Neural cell (in vitro differentiated cells): ENCODE results near the gene SERPINB1. TPM values are rescaled to one million over a fixed set of nuclear protein-coding genes. Genes with fewer than 3 reads are reported as not detected.

ENCODE experiments used
- H2AFZ ChIP-seq: fragments of 200-600, 300-800 bp; sonication (generic), shearing (Covaris generic); 2 replicates; pipeline ENCODE4 v1.6.0; 2014; ENCODE audit warnings: low read depth, mild to moderate bottlenecking, antibody characterized with exemption, low read length, moderate library complexity
- H3F3A ChIP-seq: fragments of 200-600 bp; shearing (Covaris generic); 2 replicates; pipeline ENCODE4 v1.6.1; 2016; ENCODE audit warnings: mild to moderate bottlenecking, moderate library complexity, mixed read lengths, antibody characterized with exemption, low read length; ENCODE audit not compliant: insufficient read depth, poor library complexity, severe bottlenecking
- H3K27ac ChIP-seq: fragments of 200-600, 300-800 bp; sonication (generic), shearing (Covaris generic); 2 replicates; pipeline ENCODE4 v1.5.1; 2014; ENCODE audit warnings: mild to moderate bottlenecking, low read length, moderate library complexity
- H3K27me3 ChIP-seq: fragments of 300-800, 200-600 bp; sonication (generic), shearing (Covaris generic); 2 replicates; pipeline ENCODE4 v1.6.0; 2014; ENCODE audit warnings: mild to moderate bottlenecking, low read depth, low read length, moderate library complexity; ENCODE audit not compliant: insufficient read depth
- H3K36me3 ChIP-seq: fragments of 300-800, 200-600 bp; sonication (generic), shearing (Covaris generic); 2 replicates; pipeline ENCODE4 v1.5.1; 2014; ENCODE audit warnings: mild to moderate bottlenecking, antibody characterized with exemption, low read length, moderate library complexity; ENCODE audit not compliant: insufficient read depth
- H3K4me2 ChIP-seq: fragments of 300-800, 200-600 bp; sonication (generic), shearing (Covaris generic); 2 replicates; pipeline ENCODE4 v1.6.0; 2014; ENCODE audit warnings: mild to moderate bottlenecking, low read length
- H3K4me3 ChIP-seq: fragments of 300-800, 200-600 bp; sonication (generic), shearing (Covaris generic); 2 replicates; pipeline ENCODE4 v1.5.1; 2014; ENCODE audit warnings: mild to moderate bottlenecking, low read length, moderate library complexity
- H3K79me2 ChIP-seq: fragments of 200-600 bp; shearing (Covaris generic); replicated peaks from 2 replicates; pipeline ENCODE4 v1.6.0; 2014; ENCODE audit warnings: mild to moderate bottlenecking, low read length, moderate library complexity; ENCODE audit not compliant: insufficient read depth
- H3K9ac ChIP-seq: fragments of 300-800, 200-600 bp; sonication (generic), shearing (Covaris generic); 2 replicates; pipeline ENCODE4 v1.6.1; 2016; ENCODE audit warnings: mild to moderate bottlenecking, low read length, mixed read lengths
- H3K9me2 ChIP-seq: fragments of 200-600 bp; shearing (Covaris generic); 2 replicates; pipeline ENCODE4 v1.6.1; 2016; ENCODE audit warnings: mild to moderate bottlenecking, low read length, mixed read lengths; ENCODE audit not compliant: insufficient read depth
- H3K9me3 ChIP-seq: fragments of 200-600, 300-800 bp; sonication (generic), shearing (Covaris generic); 2 replicates; pipeline ENCODE4 v1.6.1; 2016; ENCODE audit warnings: mild to moderate bottlenecking, mixed run types, low read length, moderate library complexity, mixed read lengths
- H4K20me1 ChIP-seq: fragments of 200-600 bp; shearing (Covaris generic); 2 replicates; pipeline ENCODE4 v1.6.1; 2016; ENCODE audit warnings: mild to moderate bottlenecking, mixed run types; ENCODE audit not compliant: insufficient read depth
- EP300 ChIP-seq: fragments of 450-650 bp; conservative IDR thresholded peaks from 2 replicates; pipeline ENCODE4 v1.6.1; 2014; ENCODE audit warnings: antibody characterized with exemption, mild to moderate bottlenecking, moderate library complexity; ENCODE audit not compliant: poor library complexity, severe bottlenecking
- EZH2 ChIP-seq: fragments of 200-600, 300-800 bp; shearing (Covaris generic), sonication (generic); IDR thresholded peaks from 2 replicates; pipeline ENCODE4 v1.6.1; 2014; ENCODE audit warnings: antibody characterized with exemption, low read length, borderline replicate concordance, mild to moderate bottlenecking; ENCODE audit not compliant: insufficient read depth, poor library complexity, severe bottlenecking
- MXI1 ChIP-seq: fragments of 450-650 bp; conservative IDR thresholded peaks from 2 replicates; pipeline ENCODE4 v1.6.1; 2014; ENCODE audit warnings: antibody characterized with exemption, mild to moderate bottlenecking; ENCODE audit not compliant: poor library complexity, severe bottlenecking
- POLR2AphosphoS5 ChIP-seq: IDR thresholded peaks from 2 replicates; pipeline ENCODE4 v1.6.1; 2012
- RAD21 ChIP-seq: fragments of 450-650 bp; conservative IDR thresholded peaks from 2 replicates; pipeline ENCODE4 v1.6.1; 2014; ENCODE audit warnings: antibody characterized with exemption, mild to moderate bottlenecking, moderate library complexity
- SMC3 ChIP-seq: fragments of 450-650 bp; conservative IDR thresholded peaks from 2 replicates; pipeline ENCODE4 v1.6.1; 2014; ENCODE audit warnings: antibody characterized with exemption, mild to moderate bottlenecking, moderate library complexity; ENCODE audit not compliant: poor library complexity
- TAF1 ChIP-seq: IDR thresholded peaks from 2 replicates; pipeline ENCODE4 v1.6.1; 2012; ENCODE audit warnings: low read depth
- polyA plus RNA-seq: library from polyadenylated mRNA; depleted of rRNA; stranded (reverse); fragments of >200 nt; gene quantifications from 2 replicates; pipeline ENCODE4 v1.2.3, GENCODE V29; 2014
- TF ChIP-seq, protein P1 (sequence below): IDR thresholded peaks from 2 replicates; pipeline ENCODE4 v1.6.1; 2012; ENCODE audit warnings: borderline replicate concordance
- TF ChIP-seq, protein P2 (sequence below): fragments of 450-650 bp; IDR thresholded peaks from 2 replicates; pipeline ENCODE4 v1.5.1; 2014; ENCODE audit warnings: antibody characterized with exemption, mild to moderate bottlenecking, moderate library complexity; ENCODE audit not compliant: poor library complexity, severe bottlenecking

SERPINB1 gene
- polyA plus RNA-seq, 1 donor from 2014 or later: not detected

DNA sequence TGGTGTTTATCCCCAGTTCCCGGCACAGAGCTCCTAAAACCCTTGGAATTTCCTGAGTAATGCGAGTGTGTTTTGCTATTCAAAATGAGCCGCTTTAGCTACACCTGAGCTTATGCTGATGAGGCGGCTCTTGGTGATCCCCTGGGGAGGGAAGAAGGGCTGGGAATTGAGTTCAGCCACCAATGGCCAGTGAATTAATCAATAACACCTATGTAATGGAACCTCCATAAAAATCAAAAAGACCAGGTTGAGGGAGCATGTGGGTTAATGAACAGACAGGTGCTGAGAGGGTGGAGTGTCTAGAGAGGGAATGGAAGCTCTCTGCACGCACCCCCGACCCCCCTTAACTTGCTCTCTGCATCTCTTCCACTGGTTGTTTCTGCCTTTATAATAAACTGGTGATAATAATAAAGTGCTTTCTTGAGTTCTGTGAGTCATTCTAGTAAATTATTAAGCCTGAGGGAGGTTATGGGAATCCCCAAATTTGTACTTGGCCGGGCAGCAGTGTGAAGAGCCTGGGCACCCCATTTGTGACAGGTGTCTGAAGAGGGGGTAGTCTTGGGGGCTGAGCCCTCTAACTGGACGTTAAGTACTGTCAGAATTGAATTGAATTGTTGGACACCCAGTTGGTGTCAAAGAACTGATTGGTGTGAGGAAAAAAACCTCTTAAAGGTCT lies 24.6 kb upstream of the SERPINB1 start:
- no peak overlapping the region for H2AFZ ChIP-seq
- H3K27ac ChIP-seq: no peak overlapping the region
- no peaks in the 10 kb centered on the region for H3K27me3 ChIP-seq
- H3K4me2 ChIP-seq: no peak overlapping the region
- TF ChIP-seq TAF1 (no peak), EP300 (no peak), SMC3 (no peak), RAD21 (no peak), POLR2AphosphoS5 (no peak), MXI1 (no peak), EZH2 (no peak)
- TF ChIP-seq, protein P1, sequence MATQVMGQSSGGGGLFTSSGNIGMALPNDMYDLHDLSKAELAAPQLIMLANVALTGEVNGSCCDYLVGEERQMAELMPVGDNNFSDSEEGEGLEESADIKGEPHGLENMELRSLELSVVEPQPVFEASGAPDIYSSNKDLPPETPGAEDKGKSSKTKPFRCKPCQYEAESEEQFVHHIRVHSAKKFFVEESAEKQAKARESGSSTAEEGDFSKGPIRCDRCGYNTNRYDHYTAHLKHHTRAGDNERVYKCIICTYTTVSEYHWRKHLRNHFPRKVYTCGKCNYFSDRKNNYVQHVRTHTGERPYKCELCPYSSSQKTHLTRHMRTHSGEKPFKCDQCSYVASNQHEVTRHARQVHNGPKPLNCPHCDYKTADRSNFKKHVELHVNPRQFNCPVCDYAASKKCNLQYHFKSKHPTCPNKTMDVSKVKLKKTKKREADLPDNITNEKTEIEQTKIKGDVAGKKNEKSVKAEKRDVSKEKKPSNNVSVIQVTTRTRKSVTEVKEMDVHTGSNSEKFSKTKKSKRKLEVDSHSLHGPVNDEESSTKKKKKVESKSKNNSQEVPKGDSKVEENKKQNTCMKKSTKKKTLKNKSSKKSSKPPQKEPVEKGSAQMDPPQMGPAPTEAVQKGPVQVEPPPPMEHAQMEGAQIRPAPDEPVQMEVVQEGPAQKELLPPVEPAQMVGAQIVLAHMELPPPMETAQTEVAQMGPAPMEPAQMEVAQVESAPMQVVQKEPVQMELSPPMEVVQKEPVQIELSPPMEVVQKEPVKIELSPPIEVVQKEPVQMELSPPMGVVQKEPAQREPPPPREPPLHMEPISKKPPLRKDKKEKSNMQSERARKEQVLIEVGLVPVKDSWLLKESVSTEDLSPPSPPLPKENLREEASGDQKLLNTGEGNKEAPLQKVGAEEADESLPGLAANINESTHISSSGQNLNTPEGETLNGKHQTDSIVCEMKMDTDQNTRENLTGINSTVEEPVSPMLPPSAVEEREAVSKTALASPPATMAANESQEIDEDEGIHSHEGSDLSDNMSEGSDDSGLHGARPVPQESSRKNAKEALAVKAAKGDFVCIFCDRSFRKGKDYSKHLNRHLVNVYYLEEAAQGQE: no peak
- TF ChIP-seq, protein P2, sequence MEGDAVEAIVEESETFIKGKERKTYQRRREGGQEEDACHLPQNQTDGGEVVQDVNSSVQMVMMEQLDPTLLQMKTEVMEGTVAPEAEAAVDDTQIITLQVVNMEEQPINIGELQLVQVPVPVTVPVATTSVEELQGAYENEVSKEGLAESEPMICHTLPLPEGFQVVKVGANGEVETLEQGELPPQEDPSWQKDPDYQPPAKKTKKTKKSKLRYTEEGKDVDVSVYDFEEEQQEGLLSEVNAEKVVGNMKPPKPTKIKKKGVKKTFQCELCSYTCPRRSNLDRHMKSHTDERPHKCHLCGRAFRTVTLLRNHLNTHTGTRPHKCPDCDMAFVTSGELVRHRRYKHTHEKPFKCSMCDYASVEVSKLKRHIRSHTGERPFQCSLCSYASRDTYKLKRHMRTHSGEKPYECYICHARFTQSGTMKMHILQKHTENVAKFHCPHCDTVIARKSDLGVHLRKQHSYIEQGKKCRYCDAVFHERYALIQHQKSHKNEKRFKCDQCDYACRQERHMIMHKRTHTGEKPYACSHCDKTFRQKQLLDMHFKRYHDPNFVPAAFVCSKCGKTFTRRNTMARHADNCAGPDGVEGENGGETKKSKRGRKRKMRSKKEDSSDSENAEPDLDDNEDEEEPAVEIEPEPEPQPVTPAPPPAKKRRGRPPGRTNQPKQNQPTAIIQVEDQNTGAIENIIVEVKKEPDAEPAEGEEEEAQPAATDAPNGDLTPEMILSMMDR: no peak
- H4K20me1 ChIP-seq: no peaks in the 10 kb centered on the region
- H3F3A ChIP-seq: no peaks in the 10 kb centered on the region
- no peak overlapping the region for H3K9ac ChIP-seq
- H3K36me3 ChIP-seq: no peaks in the 10 kb centered on the region
- H3K4me3 ChIP-seq: no peak overlapping the region
- H3K79me2 ChIP-seq: no peaks in the 10 kb centered on the region
- no peaks in the 10 kb centered on the region for H3K9me3 ChIP-seq
- H3K9me2 ChIP-seq: no peaks in the 10 kb centered on the region

DNA sequence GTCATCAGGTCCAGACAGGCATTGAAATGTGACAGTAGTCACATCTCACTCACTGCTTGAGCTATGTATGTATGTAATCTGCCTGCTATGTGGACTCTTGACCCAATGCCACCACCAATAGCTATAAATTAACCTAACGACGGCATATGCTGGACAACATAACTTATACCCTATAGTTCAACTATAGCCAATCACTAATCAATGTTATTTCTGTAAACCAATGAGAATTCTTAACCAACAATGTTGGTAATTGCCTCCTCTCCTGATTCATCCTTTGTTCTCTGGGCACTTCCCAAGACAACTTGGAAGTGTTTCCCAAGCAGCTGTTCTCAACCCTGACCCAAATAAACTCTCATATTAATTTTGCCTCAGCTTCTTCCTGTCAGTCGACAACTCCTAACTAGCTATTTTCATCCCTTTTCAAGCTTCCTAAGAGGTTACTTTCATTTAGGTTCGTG lies 24.1 kb upstream of the SERPINB1 start:
- no peak overlapping the region for H3K27ac ChIP-seq
- no peak overlapping the region for H3K4me3 ChIP-seq
- no peaks in the 10 kb centered on the region for H3K9me3 ChIP-seq
- H3K79me2 ChIP-seq: no peaks in the 10 kb centered on the region
- H3K36me3 ChIP-seq: no peaks in the 10 kb centered on the region
- no peak overlapping the region for H2AFZ ChIP-seq
- H3K9me2 ChIP-seq: no peaks in the 10 kb centered on the region
- no peaks in the 10 kb centered on the region for H3K27me3 ChIP-seq
- no peak for TF ChIP-seq SMC3
- TF ChIP-seq, protein P1: no peak
- no peak for TF ChIP-seq TAF1
- TF ChIP-seq MXI1: no peak
- TF ChIP-seq, protein P2: no peak
- TF ChIP-seq EP300: no peak
- no peak for TF ChIP-seq EZH2
- no peak for TF ChIP-seq RAD21
- no peak for TF ChIP-seq POLR2AphosphoS5
- no peaks in the 10 kb centered on the region for H3F3A ChIP-seq
- no peaks in the 10 kb centered on the region for H4K20me1 ChIP-seq
- no peak overlapping the region for H3K9ac ChIP-seq
- no peak overlapping the region for H3K4me2 ChIP-seq
